HepG2 (cell line): ENCODE results near the gene DISP2.

Experiments
- ARHGAP35 ChIP-seq: sonication (generic); formaldehyde crosslinking; IDR thresholded peaks from 2 replicates; pipeline ENCODE4 v1.9.0; 2022; ENCODE audit warnings: mild to moderate bottlenecking, inconsistent platforms, moderate library complexity, missing genetic modification reagents, borderline replicate concordance
- EZH2 ChIP-seq: conservative IDR thresholded peaks from 2 replicates; pipeline ENCODE4 v1.6.1; 2012; ENCODE audit warnings: mild to moderate bottlenecking, low read depth, low read length, moderate library complexity
- HOXD1 ChIP-seq: sonication (generic); formaldehyde crosslinking; IDR thresholded peaks from 2 replicates; pipeline ENCODE4 v1.5.0; 2020; ENCODE audit warnings: missing genetic modification reagents
- KAT2B ChIP-seq: fragments of 150-350 bp; IDR thresholded peaks from 2 replicates; pipeline ENCODE4 v1.6.1; 2014; ENCODE audit warnings: low read depth, low read length, borderline replicate concordance
- KAT8 ChIP-seq: IDR thresholded peaks from 2 replicates; pipeline ENCODE4 v1.6.1; 2016; ENCODE audit warnings: missing genetic modification reagents, missing compliant biosample characterization
- NR2F1 ChIP-seq, 2 experiments: fragments of 450-650 bp in 1 of 2; formaldehyde crosslinking in 1 of 2; IDR thresholded peaks; 2 replicates each; pipeline versions ENCODE4 v1.5.0 to v1.6.1; 2016 to 2020; ENCODE audit warnings: mild to moderate bottlenecking in 1 of 2, missing compliant biosample characterization in 1 of 2, missing genetic modification reagents in 1 of 2, moderate library complexity in 1 of 2
- ONECUT2 ChIP-seq: sonication (generic); formaldehyde crosslinking; IDR thresholded peaks from 2 replicates; pipeline ENCODE4 v1.4.0; 2020; ENCODE audit warnings: missing genetic modification reagents
- RFX5 ChIP-seq: IDR thresholded peaks from 2 replicates; pipeline ENCODE4 v1.6.1; 2011; ENCODE audit warnings: low read depth, low read length, improper control_type of control experiment
- ZNF674 ChIP-seq: sonication (generic); formaldehyde crosslinking; IDR thresholded peaks from 2 replicates; pipeline ENCODE4 v1.5.0; 2020; ENCODE audit warnings: low read depth, mild to moderate bottlenecking, missing genetic modification reagents
- TF ChIP-seq, protein P1 (sequence below): sonication (generic); formaldehyde crosslinking; IDR thresholded peaks from 2 replicates; pipeline ENCODE4 v1.8.0; 2022; ENCODE audit warnings: missing genetic modification reagents, mild to moderate bottlenecking, moderate library complexity, borderline replicate concordance
- TF ChIP-seq, protein P2 (sequence below): sonication (generic); formaldehyde crosslinking; IDR thresholded peaks from 2 replicates; pipeline ENCODE4 v1.8.0; 2022; ENCODE audit warnings: mild to moderate bottlenecking, missing genetic modification reagents; ENCODE audit not compliant: insufficient replicate concordance
- TF ChIP-seq, protein P3 (sequence below): sonication (generic); formaldehyde crosslinking; IDR thresholded peaks from 2 replicates; pipeline ENCODE4 v1.4.0; 2020; ENCODE audit warnings: missing genetic modification reagents

DNA sequence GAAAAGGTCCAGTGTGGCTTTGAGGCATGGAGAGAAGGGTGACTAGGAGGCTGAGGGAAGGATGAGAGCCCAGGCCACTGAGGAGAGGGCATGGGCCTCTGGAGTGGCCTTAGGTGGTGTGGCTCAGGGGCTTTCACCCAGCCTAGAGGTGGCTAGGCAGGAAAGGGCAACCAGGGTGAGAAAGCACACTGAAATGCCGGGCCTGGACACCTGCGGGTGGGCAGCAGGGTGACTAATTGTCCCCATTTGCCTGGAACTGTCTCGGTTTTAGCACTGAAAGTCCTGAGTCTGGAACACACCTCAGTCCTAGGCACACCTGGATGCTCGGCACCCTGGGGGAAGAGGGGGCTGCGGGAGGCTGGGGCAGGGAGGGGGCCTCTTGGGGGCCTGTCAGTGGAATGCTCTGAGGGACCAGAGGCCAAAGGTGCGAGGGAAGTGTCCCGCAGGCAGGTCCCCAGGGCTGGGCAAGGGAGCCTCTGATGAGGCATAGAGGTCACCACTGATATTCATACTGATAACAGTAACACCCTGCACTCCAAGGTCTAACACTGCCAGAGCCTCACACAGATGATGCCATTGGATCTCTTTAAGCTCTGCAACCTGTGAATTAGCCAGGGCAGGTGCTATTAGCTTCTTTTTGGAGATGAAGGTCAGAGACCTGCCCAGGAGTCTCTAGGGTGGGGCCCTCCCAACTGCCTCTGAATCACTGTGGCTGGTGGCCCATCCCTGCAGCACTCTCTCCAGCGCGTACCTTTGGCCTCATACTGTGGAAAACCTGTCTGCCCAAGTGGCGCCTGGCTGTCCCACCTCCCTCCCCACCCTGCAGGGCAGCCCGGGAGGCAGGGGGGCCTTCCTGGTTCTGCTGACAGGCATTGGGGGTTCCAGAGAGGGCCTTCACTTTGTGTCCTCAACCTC, 10.2 kb upstream of the DISP2 start:
- TF ChIP-seq, protein P1, sequence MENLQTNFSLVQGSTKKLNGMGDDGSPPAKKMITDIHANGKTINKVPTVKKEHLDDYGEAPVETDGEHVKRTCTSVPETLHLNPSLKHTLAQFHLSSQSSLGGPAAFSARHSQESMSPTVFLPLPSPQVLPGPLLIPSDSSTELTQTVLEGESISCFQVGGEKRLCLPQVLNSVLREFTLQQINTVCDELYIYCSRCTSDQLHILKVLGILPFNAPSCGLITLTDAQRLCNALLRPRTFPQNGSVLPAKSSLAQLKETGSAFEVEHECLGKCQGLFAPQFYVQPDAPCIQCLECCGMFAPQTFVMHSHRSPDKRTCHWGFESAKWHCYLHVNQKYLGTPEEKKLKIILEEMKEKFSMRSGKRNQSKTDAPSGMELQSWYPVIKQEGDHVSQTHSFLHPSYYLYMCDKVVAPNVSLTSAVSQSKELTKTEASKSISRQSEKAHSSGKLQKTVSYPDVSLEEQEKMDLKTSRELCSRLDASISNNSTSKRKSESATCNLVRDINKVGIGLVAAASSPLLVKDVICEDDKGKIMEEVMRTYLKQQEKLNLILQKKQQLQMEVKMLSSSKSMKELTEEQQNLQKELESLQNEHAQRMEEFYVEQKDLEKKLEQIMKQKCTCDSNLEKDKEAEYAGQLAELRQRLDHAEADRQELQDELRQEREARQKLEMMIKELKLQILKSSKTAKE (CRISPR knock-in tag): no peak
- no peak for TF ChIP-seq KAT2B
- no peak for TF ChIP-seq HOXD1 (CRISPR knock-in tag)
- TF ChIP-seq ONECUT2 (CRISPR knock-in tag): no peak
- no peak for TF ChIP-seq RFX5
- TF ChIP-seq KAT8 (CRISPR knock-in tag): no peak
- TF ChIP-seq ZNF674: no peak
- no peak for TF ChIP-seq EZH2
- TF ChIP-seq, protein P2, sequence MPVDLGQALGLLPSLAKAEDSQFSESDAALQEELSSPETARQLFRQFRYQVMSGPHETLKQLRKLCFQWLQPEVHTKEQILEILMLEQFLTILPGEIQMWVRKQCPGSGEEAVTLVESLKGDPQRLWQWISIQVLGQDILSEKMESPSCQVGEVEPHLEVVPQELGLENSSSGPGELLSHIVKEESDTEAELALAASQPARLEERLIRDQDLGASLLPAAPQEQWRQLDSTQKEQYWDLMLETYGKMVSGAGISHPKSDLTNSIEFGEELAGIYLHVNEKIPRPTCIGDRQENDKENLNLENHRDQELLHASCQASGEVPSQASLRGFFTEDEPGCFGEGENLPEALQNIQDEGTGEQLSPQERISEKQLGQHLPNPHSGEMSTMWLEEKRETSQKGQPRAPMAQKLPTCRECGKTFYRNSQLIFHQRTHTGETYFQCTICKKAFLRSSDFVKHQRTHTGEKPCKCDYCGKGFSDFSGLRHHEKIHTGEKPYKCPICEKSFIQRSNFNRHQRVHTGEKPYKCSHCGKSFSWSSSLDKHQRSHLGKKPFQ: no peak
- TF ChIP-seq NR2F1 (CRISPR knock-in tag; IDR thresholded peaks at IDR 0.05): no peak
- no peak for TF ChIP-seq ARHGAP35
- TF ChIP-seq, protein P3, sequence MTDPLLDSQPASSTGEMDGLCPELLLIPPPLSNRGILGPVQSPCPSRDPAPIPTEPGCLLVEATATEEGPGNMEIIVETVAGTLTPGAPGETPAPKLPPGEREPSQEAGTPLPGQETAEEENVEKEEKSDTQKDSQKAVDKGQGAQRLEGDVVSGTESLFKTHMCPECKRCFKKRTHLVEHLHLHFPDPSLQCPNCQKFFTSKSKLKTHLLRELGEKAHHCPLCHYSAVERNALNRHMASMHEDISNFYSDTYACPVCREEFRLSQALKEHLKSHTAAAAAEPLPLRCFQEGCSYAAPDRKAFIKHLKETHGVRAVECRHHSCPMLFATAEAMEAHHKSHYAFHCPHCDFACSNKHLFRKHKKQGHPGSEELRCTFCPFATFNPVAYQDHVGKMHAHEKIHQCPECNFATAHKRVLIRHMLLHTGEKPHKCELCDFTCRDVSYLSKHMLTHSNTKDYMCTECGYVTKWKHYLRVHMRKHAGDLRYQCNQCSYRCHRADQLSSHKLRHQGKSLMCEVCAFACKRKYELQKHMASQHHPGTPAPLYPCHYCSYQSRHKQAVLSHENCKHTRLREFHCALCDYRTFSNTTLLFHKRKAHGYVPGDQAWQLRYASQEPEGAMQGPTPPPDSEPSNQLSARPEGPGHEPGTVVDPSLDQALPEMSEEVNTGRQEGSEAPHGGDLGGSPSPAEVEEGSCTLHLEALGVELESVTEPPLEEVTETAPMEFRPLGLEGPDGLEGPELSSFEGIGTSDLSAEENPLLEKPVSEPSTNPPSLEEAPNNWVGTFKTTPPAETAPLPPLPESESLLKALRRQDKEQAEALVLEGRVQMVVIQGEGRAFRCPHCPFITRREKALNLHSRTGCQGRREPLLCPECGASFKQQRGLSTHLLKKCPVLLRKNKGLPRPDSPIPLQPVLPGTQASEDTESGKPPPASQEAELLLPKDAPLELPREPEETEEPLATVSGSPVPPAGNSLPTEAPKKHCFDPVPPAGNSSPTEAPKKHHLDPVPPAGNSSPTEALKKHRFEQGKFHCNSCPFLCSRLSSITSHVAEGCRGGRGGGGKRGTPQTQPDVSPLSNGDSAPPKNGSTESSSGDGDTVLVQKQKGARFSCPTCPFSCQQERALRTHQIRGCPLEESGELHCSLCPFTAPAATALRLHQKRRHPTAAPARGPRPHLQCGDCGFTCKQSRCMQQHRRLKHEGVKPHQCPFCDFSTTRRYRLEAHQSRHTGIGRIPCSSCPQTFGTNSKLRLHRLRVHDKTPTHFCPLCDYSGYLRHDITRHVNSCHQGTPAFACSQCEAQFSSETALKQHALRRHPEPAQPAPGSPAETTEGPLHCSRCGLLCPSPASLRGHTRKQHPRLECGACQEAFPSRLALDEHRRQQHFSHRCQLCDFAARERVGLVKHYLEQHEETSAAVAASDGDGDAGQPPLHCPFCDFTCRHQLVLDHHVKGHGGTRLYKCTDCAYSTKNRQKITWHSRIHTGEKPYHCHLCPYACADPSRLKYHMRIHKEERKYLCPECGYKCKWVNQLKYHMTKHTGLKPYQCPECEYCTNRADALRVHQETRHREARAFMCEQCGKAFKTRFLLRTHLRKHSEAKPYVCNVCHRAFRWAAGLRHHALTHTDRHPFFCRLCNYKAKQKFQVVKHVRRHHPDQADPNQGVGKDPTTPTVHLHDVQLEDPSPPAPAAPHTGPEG (CRISPR knock-in tag): no peak
